Measurements from ENCODE around the gene NEK7.
"Not testable (repeated sequence)": the region's sequence is repeated elsewhere in the genome, so short reads cannot be mapped to it uniquely, and the experiment has no call there.

NEK7 gene

DNA sequence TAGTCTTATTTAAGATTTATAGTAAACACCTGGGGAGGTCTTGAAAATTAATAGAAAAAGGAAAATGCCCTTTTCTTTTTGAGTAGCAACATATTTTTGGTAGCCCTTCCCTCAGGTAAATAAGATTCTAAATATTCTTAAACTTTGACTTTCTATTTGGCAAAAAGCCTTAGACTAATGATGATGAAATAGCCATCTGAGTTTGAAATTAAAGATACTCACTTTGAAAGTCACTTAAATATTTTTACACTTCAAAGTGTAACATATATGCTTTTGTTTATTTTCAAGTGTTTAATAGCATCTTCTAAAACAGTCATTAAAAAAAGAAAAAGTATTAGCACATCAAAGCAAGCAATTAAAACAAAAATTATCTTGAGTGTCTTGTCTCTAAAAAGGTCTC lies 135.1 kb downstream of the NEK7 start:
- peaks cover 4 to 21% of the 10 kb centered on the region in 2 donors for H3K4me1 ChIP-seq (ENCODE audit: control insufficient read depth in 1 of 2, insufficient read depth in 2 of 2, low read length in 2 of 2)
- no peak overlapping the region for H3K4me3 ChIP-seq (ENCODE audit: low read depth in 1 of 2, low read length in 2 of 2)
- H3K9ac ChIP-seq (ENCODE audit: low read depth in 1 of 2, low read length in 2 of 2), result no peak overlapping the region
- peaks cover 4 to 10% of the 10 kb centered on the region in 2 donors for H3K36me3 ChIP-seq (ENCODE audit: control insufficient read depth in 1 of 2, insufficient read depth in 2 of 2, low read length in 2 of 2)
- no peaks in the 10 kb centered on the region for H3K27me3 ChIP-seq (ENCODE audit: control insufficient read depth in 1 of 2, insufficient read depth in 2 of 2, low read length in 2 of 2)
- no peak overlapping the region for H3K27ac ChIP-seq (ENCODE audit: low read depth, low read length)
- H3K9me3 ChIP-seq (ENCODE audit: control insufficient read depth in 1 of 2, low read length in 2 of 2), result no peaks in the 10 kb centered on the region

DNA sequence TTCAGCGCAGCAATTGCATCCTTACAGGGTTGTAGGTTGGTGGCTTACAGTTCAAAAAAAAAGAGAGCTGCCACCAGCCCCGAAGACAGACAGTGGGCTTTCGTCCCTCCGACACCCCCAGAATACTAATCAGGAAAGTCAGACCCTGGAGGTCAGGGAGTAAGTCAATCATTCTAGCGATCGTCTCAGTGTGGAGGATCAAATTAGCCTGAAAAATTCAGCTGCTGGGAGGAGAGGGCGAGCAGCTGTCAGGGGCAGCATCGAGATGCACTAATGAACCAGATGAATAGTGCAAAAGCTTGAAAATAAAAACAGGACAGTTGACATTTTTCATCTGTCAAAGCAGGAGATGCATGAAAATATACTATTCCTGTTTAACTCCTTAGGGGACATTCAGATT lies 138.4 kb downstream of the NEK7 start:
- H3K9ac ChIP-seq (ENCODE audit: low read depth in 1 of 2, low read length in 2 of 2), result no peak overlapping the region
- peaks cover 4 to 19% of the 10 kb centered on the region in 2 donors for H3K36me3 ChIP-seq (ENCODE audit: control insufficient read depth in 1 of 2, insufficient read depth in 2 of 2, low read length in 2 of 2)
- H3K27me3 ChIP-seq (ENCODE audit: control insufficient read depth in 1 of 2, insufficient read depth in 2 of 2, low read length in 2 of 2), result no peaks in the 10 kb centered on the region
- H3K4me3 ChIP-seq (ENCODE audit: low read depth in 1 of 2, low read length in 2 of 2), result no peak overlapping the region
- H3K27ac ChIP-seq (ENCODE audit: low read depth, low read length), result no peak overlapping the region
- H3K9me3 ChIP-seq (ENCODE audit: control insufficient read depth in 1 of 2, low read length in 2 of 2), result no peaks in the 10 kb centered on the region
- H3K4me1 ChIP-seq (ENCODE audit: control insufficient read depth in 1 of 2, insufficient read depth in 2 of 2, low read length in 2 of 2), result peaks cover 0 to 2% of the 10 kb centered on the region in 2 donors

GRCh38 chr1:198295971-198296370 lies 139.2 kb downstream of the NEK7 start:
- H3K9ac ChIP-seq (ENCODE audit: low read depth in 1 of 2, low read length in 2 of 2), result no peak overlapping the region
- no peak overlapping the region for H3K27ac ChIP-seq (ENCODE audit: low read depth, low read length)
- H3K4me3 ChIP-seq (ENCODE audit: low read depth in 1 of 2, low read length in 2 of 2), result no peak overlapping the region
- no peaks in the 10 kb centered on the region for H3K4me1 ChIP-seq (ENCODE audit: control insufficient read depth in 1 of 2, insufficient read depth in 2 of 2, low read length in 2 of 2)
- no peaks in the 10 kb centered on the region for H3K27me3 ChIP-seq (ENCODE audit: control insufficient read depth in 1 of 2, insufficient read depth in 2 of 2, low read length in 2 of 2)
- peaks cover 4 to 19% of the 10 kb centered on the region in 2 donors for H3K36me3 ChIP-seq (ENCODE audit: control insufficient read depth in 1 of 2, insufficient read depth in 2 of 2, low read length in 2 of 2)
- H3K9me3 ChIP-seq (ENCODE audit: control insufficient read depth in 1 of 2, low read length in 2 of 2), result no peaks in the 10 kb centered on the region

- Histone ChIP-seq H3K9me3 (ENCODE audit: control insufficient read depth in 1 of 2, low read length in 2 of 2) (no peaks in the 10 kb centered on the region), H3K36me3 (ENCODE audit: control insufficient read depth in 1 of 2, insufficient read depth in 2 of 2, low read length in 2 of 2) (peaks cover 4 to 19% of the 10 kb centered on the region in 2 donors), H3K4me1 (ENCODE audit: control insufficient read depth in 1 of 2, insufficient read depth in 2 of 2, low read length in 2 of 2) (no peaks in the 10 kb centered on the region), H3K4me3 (ENCODE audit: low read depth in 1 of 2, low read length in 2 of 2) (no peak overlapping the region), H3K9ac (ENCODE audit: low read depth in 1 of 2, low read length in 2 of 2) (no peak overlapping the region), H3K27ac (ENCODE audit: low read depth, low read length) (no peak overlapping the region), H3K27me3 (ENCODE audit: control insufficient read depth in 1 of 2, insufficient read depth in 2 of 2, low read length in 2 of 2) (no peaks in the 10 kb centered on the region)
Measured at GRCh38 chr1:198297281-198297680, 140.5 kb downstream of the NEK7 start.

DNA sequence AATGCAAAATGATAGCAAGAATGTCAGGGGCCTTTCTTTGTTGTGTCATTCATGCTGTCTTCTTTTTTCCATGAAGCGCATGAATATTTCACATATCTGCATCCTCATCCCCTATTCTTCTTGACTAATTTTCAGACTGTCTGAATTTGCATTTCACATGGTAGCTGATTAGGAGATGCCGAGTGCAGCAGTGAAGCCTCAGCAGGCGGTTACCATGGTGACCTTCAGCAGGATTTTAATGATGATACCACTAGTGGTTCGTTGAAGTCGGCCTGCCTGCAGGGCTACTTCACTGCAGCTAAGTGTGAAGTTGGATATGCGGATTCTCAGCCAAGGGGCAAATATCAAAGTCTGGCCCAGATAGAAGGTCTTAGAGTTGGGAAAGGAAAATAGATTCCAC lies 141.8 kb downstream of the NEK7 start:
- Histone ChIP-seq H3K9me3 (ENCODE audit: control insufficient read depth in 1 of 2, low read length in 2 of 2) (no peaks in the 10 kb centered on the region), H3K4me3 (ENCODE audit: low read depth in 1 of 2, low read length in 2 of 2) (no peak overlapping the region), H3K9ac (ENCODE audit: low read depth in 1 of 2, low read length in 2 of 2) (no peak overlapping the region), H3K4me1 (ENCODE audit: control insufficient read depth in 1 of 2, insufficient read depth in 2 of 2, low read length in 2 of 2) (no peaks in the 10 kb centered on the region), H3K27ac (ENCODE audit: low read depth, low read length) (no peak overlapping the region), H3K27me3 (ENCODE audit: control insufficient read depth in 1 of 2, insufficient read depth in 2 of 2, low read length in 2 of 2) (no peaks in the 10 kb centered on the region), H3K36me3 (ENCODE audit: control insufficient read depth in 1 of 2, insufficient read depth in 2 of 2, low read length in 2 of 2) (peaks cover 4 to 15% of the 10 kb centered on the region in 2 donors)

- H3K27ac ChIP-seq (ENCODE audit: low read depth, low read length), result no peak overlapping the region
- H3K36me3 ChIP-seq (ENCODE audit: control insufficient read depth in 1 of 2, insufficient read depth in 2 of 2, low read length in 2 of 2), result peaks cover 0 to 14% of the 10 kb centered on the region in 2 donors
- no peaks in the 10 kb centered on the region for H3K4me1 ChIP-seq (ENCODE audit: control insufficient read depth in 1 of 2, insufficient read depth in 2 of 2, low read length in 2 of 2)
- H3K27me3 ChIP-seq (ENCODE audit: control insufficient read depth in 1 of 2, insufficient read depth in 2 of 2, low read length in 2 of 2), result no peaks in the 10 kb centered on the region
- H3K4me3 ChIP-seq (ENCODE audit: low read depth in 1 of 2, low read length in 2 of 2), result no peak overlapping the region
- no peak overlapping the region for H3K9ac ChIP-seq (ENCODE audit: low read depth in 1 of 2, low read length in 2 of 2)
- H3K9me3 ChIP-seq (ENCODE audit: control insufficient read depth in 1 of 2, low read length in 2 of 2), result no peaks in the 10 kb centered on the region
Measured at GRCh38 chr1:198300451-198300850, 143.7 kb downstream of the NEK7 start.

DNA sequence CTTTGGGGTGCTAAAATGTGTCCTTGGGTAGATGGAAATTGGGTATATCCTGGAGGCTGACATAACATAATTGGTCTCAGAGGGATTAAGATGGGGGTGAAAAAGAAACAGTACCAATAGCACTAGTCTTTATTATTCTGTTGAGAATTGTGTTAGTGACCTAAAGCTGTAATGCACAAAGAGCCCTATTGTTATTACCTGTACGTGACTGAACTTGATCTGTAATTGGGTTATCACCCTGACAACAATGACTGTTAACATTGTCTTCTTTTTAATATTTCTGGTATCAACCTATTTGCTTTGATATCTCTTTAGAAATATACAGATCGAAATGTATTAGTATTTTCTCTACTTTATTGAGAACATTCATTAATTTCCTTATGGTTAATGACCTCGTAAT lies 147.6 kb downstream of the NEK7 start:
- H3K4me1 ChIP-seq (ENCODE audit: control insufficient read depth in 1 of 2, insufficient read depth in 2 of 2, low read length in 2 of 2), result no peaks in the 10 kb centered on the region
- no peaks in the 10 kb centered on the region for H3K36me3 ChIP-seq (ENCODE audit: control insufficient read depth in 1 of 2, insufficient read depth in 2 of 2, low read length in 2 of 2)
- no peak overlapping the region for H3K9ac ChIP-seq (ENCODE audit: low read depth in 1 of 2, low read length in 2 of 2)
- H3K27ac ChIP-seq (ENCODE audit: low read depth, low read length), result no peak overlapping the region
- H3K9me3 ChIP-seq (ENCODE audit: control insufficient read depth in 1 of 2, low read length in 2 of 2), result no peaks in the 10 kb centered on the region
- H3K4me3 ChIP-seq (ENCODE audit: low read depth in 1 of 2, low read length in 2 of 2), result no peak overlapping the region
- no peaks in the 10 kb centered on the region for H3K27me3 ChIP-seq (ENCODE audit: control insufficient read depth in 1 of 2, insufficient read depth in 2 of 2, low read length in 2 of 2)

GRCh38 chr1:198314817-198315216 lies 158.0 kb downstream of the NEK7 start:
- not testable (repeated sequence) for H3K9me3 ChIP-seq (ENCODE audit: control insufficient read depth in 1 of 2, low read length in 2 of 2); H3K27me3 ChIP-seq (ENCODE audit: control insufficient read depth in 1 of 2, insufficient read depth in 2 of 2, low read length in 2 of 2); H3K9ac ChIP-seq (ENCODE audit: low read depth in 1 of 2, low read length in 2 of 2); H3K4me3 ChIP-seq (ENCODE audit: low read depth in 1 of 2, low read length in 2 of 2); H3K4me1 ChIP-seq (ENCODE audit: control insufficient read depth in 1 of 2, insufficient read depth in 2 of 2, low read length in 2 of 2); H3K36me3 ChIP-seq (ENCODE audit: control insufficient read depth in 1 of 2, insufficient read depth in 2 of 2, low read length in 2 of 2); H3K27ac ChIP-seq (ENCODE audit: low read depth, low read length)

DNA sequence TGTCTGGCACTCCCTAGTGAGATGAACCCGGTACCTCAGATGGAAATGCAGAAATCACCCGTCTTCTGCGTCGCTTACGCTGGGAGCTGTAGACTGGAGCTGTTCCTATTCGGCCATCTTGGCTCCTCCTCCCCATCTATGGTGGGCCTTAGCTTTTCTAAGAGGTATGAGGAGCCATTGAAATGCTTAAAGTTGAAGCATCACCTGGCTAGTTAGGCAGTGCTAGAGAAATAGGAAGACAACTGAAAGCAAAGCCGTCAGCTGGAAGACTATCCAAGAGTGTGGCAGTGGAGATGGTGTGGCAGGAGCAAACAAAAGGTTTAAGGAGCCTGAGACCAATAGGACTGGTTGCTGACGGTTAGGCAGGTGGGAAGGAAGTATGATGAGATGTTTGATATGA lies 158.5 kb downstream of the NEK7 start:
- H3K36me3 ChIP-seq (ENCODE audit: control insufficient read depth in 1 of 2, insufficient read depth in 2 of 2, low read length in 2 of 2); H3K4me1 ChIP-seq (ENCODE audit: control insufficient read depth in 1 of 2, insufficient read depth in 2 of 2, low read length in 2 of 2); H3K27ac ChIP-seq (ENCODE audit: low read depth, low read length); H3K4me3 ChIP-seq (ENCODE audit: low read depth in 1 of 2, low read length in 2 of 2); H3K27me3 ChIP-seq (ENCODE audit: control insufficient read depth in 1 of 2, insufficient read depth in 2 of 2, low read length in 2 of 2); H3K9me3 ChIP-seq (ENCODE audit: control insufficient read depth in 1 of 2, low read length in 2 of 2); H3K9ac ChIP-seq (ENCODE audit: low read depth in 1 of 2, low read length in 2 of 2): not testable (repeated sequence)

GRCh38 chr1:198316546-198317100 lies 159.8 kb downstream of the NEK7 start:
- no peaks in the 10 kb centered on the region for H3K4me1 ChIP-seq (ENCODE audit: control insufficient read depth in 1 of 2, insufficient read depth in 2 of 2, low read length in 2 of 2)

DNA sequence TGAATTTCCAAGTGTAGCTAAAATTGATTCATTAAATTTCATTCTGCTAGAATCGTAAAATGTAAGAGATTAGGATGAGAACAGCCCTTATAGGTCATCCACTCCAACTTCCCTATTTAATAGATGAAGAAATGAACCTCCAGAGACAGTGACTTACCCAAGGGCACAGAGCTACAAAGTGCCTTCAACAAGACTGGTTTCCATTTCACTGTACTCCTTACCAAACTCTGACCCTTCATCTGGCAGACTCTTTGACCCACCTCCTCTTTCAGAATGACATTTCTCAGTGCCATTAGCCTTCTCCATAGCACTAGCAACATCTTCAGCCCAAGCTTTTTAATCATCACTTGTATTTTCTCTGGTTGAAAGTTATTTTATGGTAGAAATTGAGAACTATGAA lies 161.3 kb downstream of the NEK7 start:
- no peak overlapping the region for H3K27ac ChIP-seq (ENCODE audit: low read depth, low read length)
- H3K4me1 ChIP-seq (ENCODE audit: control insufficient read depth in 1 of 2, insufficient read depth in 2 of 2, low read length in 2 of 2), result no peaks in the 10 kb centered on the region
- H3K4me3 ChIP-seq (ENCODE audit: low read depth in 1 of 2, low read length in 2 of 2), result no peak overlapping the region
- no peaks in the 10 kb centered on the region for H3K9me3 ChIP-seq (ENCODE audit: control insufficient read depth in 1 of 2, low read length in 2 of 2)
- no peaks in the 10 kb centered on the region for H3K27me3 ChIP-seq (ENCODE audit: control insufficient read depth in 1 of 2, insufficient read depth in 2 of 2, low read length in 2 of 2)
- peaks cover 0 to 6% of the 10 kb centered on the region in 2 donors for H3K36me3 ChIP-seq (ENCODE audit: control insufficient read depth in 1 of 2, insufficient read depth in 2 of 2, low read length in 2 of 2)
- no peak overlapping the region for H3K9ac ChIP-seq (ENCODE audit: low read depth in 1 of 2, low read length in 2 of 2)

More at GRCh38 chr1:198316546-198317100, 159.8 kb downstream of the NEK7 start:
- Histone ChIP-seq H3K36me3 (ENCODE audit: control insufficient read depth in 1 of 2, insufficient read depth in 2 of 2, low read length in 2 of 2) (peaks cover 0 to 6% of the 10 kb centered on the region in 2 donors), H3K27ac (ENCODE audit: low read depth, low read length) (no peak overlapping the region), H3K27me3 (ENCODE audit: control insufficient read depth in 1 of 2, insufficient read depth in 2 of 2, low read length in 2 of 2) (no peaks in the 10 kb centered on the region), H3K9me3 (ENCODE audit: control insufficient read depth in 1 of 2, low read length in 2 of 2) (no peaks in the 10 kb centered on the region), H3K4me3 (ENCODE audit: low read depth in 1 of 2, low read length in 2 of 2) (no peak overlapping the region), H3K9ac (ENCODE audit: low read depth in 1 of 2, low read length in 2 of 2) (no peak overlapping the region)

Data from duodenal mucosa (tissue), 2 donors.